Fibroblast of lung (primary cell): ENCODE data around the gene EIF4A3.

ENCODE experiments used
- EZH2 ChIP-seq: IDR thresholded peaks from 2 replicates; pipeline ENCODE4 v1.5.1; 2012; ENCODE audit warnings: low read length, control low read depth, mild to moderate bottlenecking; ENCODE audit errors: missing control alignments
- TF ChIP-seq, protein P1 (sequence below), 2 donors: IDR thresholded peaks in 1 of 2; conservative IDR thresholded peaks in 1 of 2; 1 replicate in 1 of 2; 2 replicates in 1 of 2; pipeline ENCODE4 v1.5.1; 2011 to 2012; ENCODE audit warnings: low read length in 2 of 2, control low read depth in 1 of 2, inconsistent platforms in 1 of 2, low read depth in 1 of 2, mild to moderate bottlenecking in 1 of 2

DNA sequence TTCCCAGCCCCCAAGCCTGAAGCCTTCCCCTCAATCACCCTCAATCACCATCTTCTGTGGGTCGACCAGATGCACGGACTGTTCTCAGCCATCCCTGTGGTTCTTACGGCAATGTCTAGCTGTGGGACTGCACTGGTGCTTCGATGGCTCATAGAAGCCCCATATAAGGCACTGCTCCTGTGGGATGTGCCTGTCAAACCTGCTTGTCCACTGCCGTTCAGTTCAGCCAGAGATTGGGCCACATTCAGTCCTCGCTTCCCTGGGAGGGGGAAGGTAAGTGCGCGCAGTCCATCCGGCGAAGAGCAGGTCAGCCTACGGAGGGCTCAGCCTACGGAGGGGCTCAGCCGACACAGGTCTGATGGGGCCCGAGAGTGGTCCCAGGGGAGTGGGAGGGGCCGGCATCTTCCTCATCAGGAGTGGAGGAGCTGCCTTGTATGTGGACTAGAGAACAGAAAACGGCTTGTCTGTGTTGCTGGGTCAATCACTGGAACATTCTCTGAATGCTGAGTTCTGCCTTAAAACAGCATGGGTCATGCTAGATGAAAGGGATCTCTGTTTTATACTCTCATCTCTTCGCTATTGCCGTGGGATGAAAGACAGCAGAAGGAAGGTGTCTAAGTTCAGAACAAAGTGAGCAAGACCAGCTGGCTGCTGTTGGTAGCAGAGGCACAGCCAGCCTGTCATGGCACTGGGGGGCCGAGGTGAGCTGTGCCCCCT is 23.0 kb upstream of the EIF4A3 start, which contains the start of gene CARD14:
- TF ChIP-seq, protein P1, sequence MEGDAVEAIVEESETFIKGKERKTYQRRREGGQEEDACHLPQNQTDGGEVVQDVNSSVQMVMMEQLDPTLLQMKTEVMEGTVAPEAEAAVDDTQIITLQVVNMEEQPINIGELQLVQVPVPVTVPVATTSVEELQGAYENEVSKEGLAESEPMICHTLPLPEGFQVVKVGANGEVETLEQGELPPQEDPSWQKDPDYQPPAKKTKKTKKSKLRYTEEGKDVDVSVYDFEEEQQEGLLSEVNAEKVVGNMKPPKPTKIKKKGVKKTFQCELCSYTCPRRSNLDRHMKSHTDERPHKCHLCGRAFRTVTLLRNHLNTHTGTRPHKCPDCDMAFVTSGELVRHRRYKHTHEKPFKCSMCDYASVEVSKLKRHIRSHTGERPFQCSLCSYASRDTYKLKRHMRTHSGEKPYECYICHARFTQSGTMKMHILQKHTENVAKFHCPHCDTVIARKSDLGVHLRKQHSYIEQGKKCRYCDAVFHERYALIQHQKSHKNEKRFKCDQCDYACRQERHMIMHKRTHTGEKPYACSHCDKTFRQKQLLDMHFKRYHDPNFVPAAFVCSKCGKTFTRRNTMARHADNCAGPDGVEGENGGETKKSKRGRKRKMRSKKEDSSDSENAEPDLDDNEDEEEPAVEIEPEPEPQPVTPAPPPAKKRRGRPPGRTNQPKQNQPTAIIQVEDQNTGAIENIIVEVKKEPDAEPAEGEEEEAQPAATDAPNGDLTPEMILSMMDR (conservative IDR thresholded peaks at IDR 0.05 in 1 of 2, IDR thresholded peaks at IDR 0.05 in 1 of 2; ENCODE audit: low read depth in 1 of 2, low read length in 2 of 2) = no peak
- no peak for TF ChIP-seq EZH2
